PC-3 (cell line): ENCODE measurements around the gene ALG14. TPM values are rescaled to one million over a fixed set of nuclear protein-coding genes. Genes with fewer than 3 reads are reported as not detected.

Experiments used
- ATAC-seq: fragments of 200-7000 bp; cut with Tn5 transposase; 2 replicates; pipeline ENCODE4 v1.9.1; 2020; ENCODE audit warnings: mild to moderate bottlenecking, moderate library complexity
- BruUV-seq: library from RNA; stranded (reverse); fragments of 400-500 nt; replicated peaks from 2 replicates; lab custom pipeline; 2021; lab: Mats Ljungman, UMichigan
- CTCF ChIA-PET: fragments of 300-600 bp; sonication (Branson Sonifier 250); formaldehyde crosslinking; loops from one replicate; lab custom pipeline; 2022; ENCODE audit warnings: antibody characterized with exemption; lab: Charles Lee
- POLR2A ChIA-PET: fragments of 300-600 bp; sonication (Branson Sonifier 250); formaldehyde crosslinking; loops from one replicate; lab custom pipeline; 2022; ENCODE audit warnings: antibody characterized with exemption; ENCODE audit not compliant: unreplicated experiment; lab: Charles Lee
- DNase-seq: peaks from one replicate; pipeline ENCODE4 v3.0.0-alpha.2; 2015
- H2AFZ ChIP-seq: fragments of 300-600 bp; sonication (generic); 2 replicates; pipeline ENCODE4 v1.6.0; 2016; ENCODE audit warnings: antibody characterized with exemption, low read length
- H3F3A ChIP-seq: fragments of 300-600 bp; sonication (generic); one replicate; pipeline ENCODE4 v1.6.0; 2017; ENCODE audit warnings: antibody characterized with exemption, low read length, control low read depth, mild to moderate bottlenecking; ENCODE audit not compliant: unreplicated experiment
- H3K27ac ChIP-seq: fragments of 300-600 bp; sonication (generic); 2 replicates; pipeline ENCODE4 v1.5.1; 2016; ENCODE audit warnings: mild to moderate bottlenecking, low read length
- H3K27me3 ChIP-seq: fragments of 300-600 bp; sonication (generic); 2 replicates; pipeline ENCODE4 v1.6.1; 2016; ENCODE audit warnings: low read length, mixed read lengths
- H3K36me3 ChIP-seq: fragments of 300-600 bp; sonication (generic); 2 replicates; pipeline ENCODE4 v1.6.1; 2016; ENCODE audit warnings: low read depth, mixed run types, low read length, mixed read lengths
- H3K4me1 ChIP-seq: fragments of 300-600 bp; sonication (generic); 2 replicates; pipeline ENCODE4 v1.5.1; 2016; ENCODE audit warnings: low read length; ENCODE audit not compliant: insufficient read depth
- H3K4me2 ChIP-seq: fragments of 300-600 bp; sonication (generic); 2 replicates; pipeline ENCODE4 v1.6.0; 2016; ENCODE audit warnings: low read length
- H3K4me3 ChIP-seq: fragments of 300-600 bp; sonication (generic); 2 replicates; pipeline ENCODE4 v1.5.1; 2016; ENCODE audit warnings: mild to moderate bottlenecking, low read length, mixed read lengths
- H3K79me2 ChIP-seq: fragments of 300-600 bp; sonication (generic); 2 replicates; pipeline ENCODE4 v1.6.1; 2017; ENCODE audit warnings: low read length, mixed read lengths
- H3K9ac ChIP-seq: fragments of 300-600 bp; sonication (generic); 2 replicates; pipeline ENCODE4 v1.6.0; 2016; ENCODE audit warnings: mild to moderate bottlenecking, low read length
- H3K9me2 ChIP-seq: fragments of 300-600 bp; sonication (generic); replicated peaks from 2 replicates; pipeline ENCODE4 v1.6.1; 2016; ENCODE audit warnings: mixed run types, low read length, mixed read lengths
- H3K9me3 ChIP-seq: fragments of 300-600 bp; sonication (generic); 2 replicates; pipeline ENCODE4 v1.6.1; 2016; ENCODE audit warnings: low read length, mixed read lengths
- H4K20me1 ChIP-seq: fragments of 300-600 bp; sonication (generic); 2 replicates; pipeline ENCODE4 v1.6.1; 2016; ENCODE audit warnings: low read length, mixed read lengths
- CTCF ChIP-seq: fragments of 300-600 bp; sonication (generic); conservative IDR thresholded peaks from 2 replicates; pipeline ENCODE4 v1.5.1; 2017; ENCODE audit warnings: antibody characterized with exemption, low read depth, mild to moderate bottlenecking, low read length
- EZH2 ChIP-seq: fragments of 300-600 bp; sonication (generic); IDR thresholded peaks from one replicate; pipeline ENCODE4 v1.6.1; 2017; ENCODE audit warnings: antibody characterized with exemption, mild to moderate bottlenecking, low read length; ENCODE audit not compliant: unreplicated experiment
- EZH2phosphoT487 ChIP-seq: fragments of 300-600 bp; sonication (generic); IDR thresholded peaks from 2 replicates; pipeline ENCODE4 v1.6.1; 2018; ENCODE audit warnings: mild to moderate bottlenecking, antibody characterized with exemption, low read length, borderline replicate concordance
- intact Hi-C: fragments of 100-400 bp; cut with micrococcal nuclease; formaldehyde crosslinking; loops from 2 replicates; pipeline ENCODE4 v1.9.0; 2023
- total RNA-seq: library from RNA; depleted of rRNA; stranded (reverse); fragments of >200 nt; gene quantifications from 2 replicates; pipeline ENCODE4 v1.2.3, GENCODE V29; 2014

Gene ALG14
- total RNA-seq, 1 experiment from 2014 or later: 3.4 TPM

- Histone ChIP-seq H3K9me3 (no peaks in the 10 kb centered on the region), H3K36me3 (no peaks in the 10 kb centered on the region), H4K20me1 (no peaks in the 10 kb centered on the region), H3K4me3 (no peak overlapping the region), H3K9me2 (no peaks in the 10 kb centered on the region), H2AFZ (no peak overlapping the region), H3K4me2 (peak overlapping the region; percentile 84), H3K27me3 (no peaks in the 10 kb centered on the region), H3K4me1 (peaks cover 18% of the 10 kb centered on the region), H3F3A (no peaks in the 10 kb centered on the region), H3K79me2 (peaks cover 18% of the 10 kb centered on the region), H3K9ac (no peak overlapping the region), H3K27ac (no peak overlapping the region)
- ChIA-PET CTCF (no interaction called here), POLR2A (no interaction called here)
- intact Hi-C loops: loop anchor here (10.0 kb wide), 1 partner anchor 264 kb away; no protein-coding TSS in a partner anchor
- no TSS peak for BruUV-seq
- TF ChIP-seq EZH2phosphoT487 (no peak), EZH2 (no peak), CTCF (no peak)
- DNase-seq: no peak
- no peak for ATAC-seq
These were observed 46.5 kb upstream of the ALG14 start for GRCh38 chr1:95119273-95119672.

- POLR2A ChIA-PET: interaction anchor here (1.5 kb wide), 1 partner anchor 115 kb away, joined by 5 read pairs; the partner anchor contains the start of gene RWDD3
- BruUV-seq: no TSS peak
These were observed 46.0 kb upstream of the ALG14 start for GRCh38 chr1:95118710-95119109.

More at GRCh38 chr1:95118710-95119109, 46.0 kb upstream of the ALG14 start:
- no peaks in the 10 kb centered on the region for H3K36me3 ChIP-seq
- H3K4me1 ChIP-seq: peaks cover 18% of the 10 kb centered on the region
- no peaks in the 10 kb centered on the region for H4K20me1 ChIP-seq
- no peak overlapping the region for H3K27ac ChIP-seq
- no peak overlapping the region for H2AFZ ChIP-seq
- no peaks in the 10 kb centered on the region for H3F3A ChIP-seq
- intact Hi-C loops: loop anchor here (10.0 kb wide), 1 partner anchor 264 kb away; no protein-coding TSS in a partner anchor
- peak overlapping the region; percentile 84 for H3K4me2 ChIP-seq
- H3K27me3 ChIP-seq: no peaks in the 10 kb centered on the region
- no peaks in the 10 kb centered on the region for H3K9me3 ChIP-seq
- DNase-seq: no peak
- no peak for ATAC-seq
- H3K79me2 ChIP-seq: peaks cover 18% of the 10 kb centered on the region
- peak overlapping the region; percentile 88 for H3K4me3 ChIP-seq
- H3K9ac ChIP-seq: no peak overlapping the region
- TF ChIP-seq EZH2 (no peak), CTCF (no peak)
- CTCF ChIA-PET: no interaction called here
- H3K9me2 ChIP-seq: no peaks in the 10 kb centered on the region
